Keratinocyte (primary cell): ENCODE measurements around the gene ALDOA. TPM values are rescaled to one million over a fixed set of nuclear protein-coding genes. Genes with fewer than 3 reads are reported as not detected.

ENCODE experiments used
- DNase-seq: peaks from one replicate; pipeline ENCODE4 v3.0.0-alpha.2; 2011; ENCODE audit warnings: low read depth, missing footprints, low spot score
- FAIRE-seq: peaks from 2 replicates; lab custom pipeline; 2011; peaks lifted over from hg19 to GRCh38; lab: Jason Lieb, UNC
- H2AFZ ChIP-seq: 2 replicates; pipeline ENCODE4 v1.6.0; 2012; ENCODE audit warnings: low read length, control low read depth, inconsistent platforms; ENCODE audit not compliant: control insufficient read depth
- H3K27ac ChIP-seq: 2 replicates; pipeline ENCODE4 v1.5.1; 2011; ENCODE audit warnings: low read length; ENCODE audit not compliant: control insufficient read depth, insufficient read depth
- H3K27me3 ChIP-seq: 3 replicates; pipeline ENCODE4 v1.6.0; 2011; ENCODE audit warnings: low read length; ENCODE audit not compliant: control insufficient read depth, insufficient read depth; ENCODE audit errors: extremely low read depth
- H3K36me3 ChIP-seq, 2 experiments: 2 replicates in 1 of 2; 3 replicates in 1 of 2; pipeline ENCODE4 v1.5.1; 2011; ENCODE audit warnings: low read length in 2 of 2, mild to moderate bottlenecking in 1 of 2; ENCODE audit not compliant: control insufficient read depth in 2 of 2, insufficient read depth in 2 of 2; ENCODE audit errors: extremely low read depth in 1 of 2
- H3K4me1 ChIP-seq: 3 replicates; pipeline ENCODE4 v1.5.1; 2011; ENCODE audit warnings: low read length; ENCODE audit not compliant: control insufficient read depth, insufficient read depth; ENCODE audit errors: extremely low read depth
- H3K4me2 ChIP-seq: 3 replicates; pipeline ENCODE4 v1.6.0; 2011; ENCODE audit warnings: low read depth, low read length; ENCODE audit not compliant: control insufficient read depth, insufficient read depth; ENCODE audit errors: extremely low read depth
- H3K4me3 ChIP-seq, 3 experiments: fragments of 200-600 bp in 1 of 3; sonication (generic) in 1 of 3; 2 replicates in 2 of 3; 3 replicates in 1 of 3; pipeline ENCODE4 v1.5.1; 2011 to 2016; ENCODE audit warnings: low read length in 3 of 3, mild to moderate bottlenecking in 3 of 3, control low read depth in 2 of 3, inconsistent platforms in 1 of 3, low read depth in 1 of 3, mixed read lengths in 1 of 3, mixed run types in 1 of 3, moderate library complexity in 1 of 3; ENCODE audit not compliant: control insufficient read depth in 2 of 3, insufficient read depth in 2 of 3; ENCODE audit errors: extremely low read depth in 1 of 3
- H3K79me2 ChIP-seq: 2 replicates; pipeline ENCODE4 v1.6.0; 2012; ENCODE audit warnings: low read length; ENCODE audit not compliant: control insufficient read depth, insufficient read depth
- H3K9ac ChIP-seq: 3 replicates; pipeline ENCODE4 v1.6.0; 2011; ENCODE audit warnings: low read length; ENCODE audit not compliant: control insufficient read depth, insufficient read depth; ENCODE audit errors: extremely low read depth
- H3K9me1 ChIP-seq: 3 replicates; pipeline ENCODE4 v1.6.0; 2011; ENCODE audit warnings: low read length; ENCODE audit not compliant: control insufficient read depth, insufficient read depth; ENCODE audit errors: extremely low read depth
- H3K9me3 ChIP-seq: 2 replicates; pipeline ENCODE4 v1.5.1; 2012; ENCODE audit warnings: low read depth, low read length; ENCODE audit not compliant: control insufficient read depth
- H4K20me1 ChIP-seq: 3 replicates; pipeline ENCODE4 v1.6.0; 2011; ENCODE audit warnings: low read length; ENCODE audit not compliant: control insufficient read depth, insufficient read depth; ENCODE audit errors: extremely low read depth
- CTCF ChIP-seq, 3 experiments: IDR thresholded peaks in 1 of 3; conservative IDR thresholded peaks in 1 of 3; optimal IDR thresholded peaks in 1 of 3; 2 replicates in 2 of 3; 3 replicates in 1 of 3; pipeline versions ENCODE3 to v1.5.1; 2011; ENCODE audit warnings: low read length in 3 of 3, mild to moderate bottlenecking in 3 of 3, moderate library complexity in 2 of 3, control low read depth in 1 of 3, inconsistent platforms in 1 of 3; ENCODE audit not compliant: insufficient read depth in 2 of 3; ENCODE audit errors: extremely low read depth in 1 of 3
- EZH2 ChIP-seq: IDR thresholded peaks from one replicate; pipeline ENCODE4 v1.6.1; 2012; ENCODE audit warnings: inconsistent platforms, mild to moderate bottlenecking, low read length, moderate library complexity
- dilution Hi-C: fragments of 300-500 bp; cut with MboI; formaldehyde crosslinking; loops from one replicate; pipeline ENCODE4 v1.7.0; 2020; ENCODE audit warnings: low sequenced_read_pairs; ENCODE audit not compliant: extremely low pct_ligation_motif_present
- polyA plus RNA-seq, 5 experiments: library from polyadenylated mRNA; depleted of rRNA in 3 of 5; stranded (reverse) in 3 of 5; stranded (forward) in 1 of 5; unstranded in 1 of 5; fragments of >200 nt; gene quantifications; 1 replicate in 1 of 5; 2 replicates in 3 of 5; 3 replicates in 1 of 5; pipeline versions ENCODE4 v1.2.1 to v1.2.3, GENCODE V29; 2011 to 2012; ENCODE audit warnings: missing spikeins in 2 of 5, low read depth in 1 of 5, low replicate concordance in 1 of 5

ALDOA gene
- polyA plus RNA-seq, 1 donor (not counting 4 experiments of a cell fraction or from before 2014, with no cell fraction given) = 800 TPM

- H3K4me2 ChIP-seq = no peak overlapping the region
- no peak overlapping the region for H3K27ac ChIP-seq
- TF ChIP-seq CTCF (optimal IDR thresholded peaks at IDR 0.05 in 1 of 3, IDR thresholded peaks at IDR 0.05 in 1 of 3, conservative IDR thresholded peaks at IDR 0.05 in 1 of 3; ENCODE audit: extremely low read depth in 1 of 3, insufficient read depth in 2 of 3, low read length in 3 of 3) (no peak), EZH2 (no peak)
- no peaks in the 10 kb centered on the region for H3K9me1 ChIP-seq
- H3K27me3 ChIP-seq = no peaks in the 10 kb centered on the region
- no peak overlapping the region for H3K4me3 ChIP-seq
- no peak overlapping the region for H3K9ac ChIP-seq
- no peaks in the 10 kb centered on the region for H4K20me1 ChIP-seq
- DNase-seq = no peak
- H3K79me2 ChIP-seq = no peaks in the 10 kb centered on the region
- dilution Hi-C loops = no loop called here
- peaks cover 10% of the 10 kb centered on the region for H3K4me1 ChIP-seq
- H3K9me3 ChIP-seq = no peaks in the 10 kb centered on the region
- H2AFZ ChIP-seq = no peak overlapping the region
- peaks cover 0 to 8% of the 10 kb centered on the region in 2 experiments for H3K36me3 ChIP-seq
- no peak for FAIRE-seq
Measured at GRCh38 chr16:30110661-30111060, 45.1 kb downstream of the ALDOA start.

DNA sequence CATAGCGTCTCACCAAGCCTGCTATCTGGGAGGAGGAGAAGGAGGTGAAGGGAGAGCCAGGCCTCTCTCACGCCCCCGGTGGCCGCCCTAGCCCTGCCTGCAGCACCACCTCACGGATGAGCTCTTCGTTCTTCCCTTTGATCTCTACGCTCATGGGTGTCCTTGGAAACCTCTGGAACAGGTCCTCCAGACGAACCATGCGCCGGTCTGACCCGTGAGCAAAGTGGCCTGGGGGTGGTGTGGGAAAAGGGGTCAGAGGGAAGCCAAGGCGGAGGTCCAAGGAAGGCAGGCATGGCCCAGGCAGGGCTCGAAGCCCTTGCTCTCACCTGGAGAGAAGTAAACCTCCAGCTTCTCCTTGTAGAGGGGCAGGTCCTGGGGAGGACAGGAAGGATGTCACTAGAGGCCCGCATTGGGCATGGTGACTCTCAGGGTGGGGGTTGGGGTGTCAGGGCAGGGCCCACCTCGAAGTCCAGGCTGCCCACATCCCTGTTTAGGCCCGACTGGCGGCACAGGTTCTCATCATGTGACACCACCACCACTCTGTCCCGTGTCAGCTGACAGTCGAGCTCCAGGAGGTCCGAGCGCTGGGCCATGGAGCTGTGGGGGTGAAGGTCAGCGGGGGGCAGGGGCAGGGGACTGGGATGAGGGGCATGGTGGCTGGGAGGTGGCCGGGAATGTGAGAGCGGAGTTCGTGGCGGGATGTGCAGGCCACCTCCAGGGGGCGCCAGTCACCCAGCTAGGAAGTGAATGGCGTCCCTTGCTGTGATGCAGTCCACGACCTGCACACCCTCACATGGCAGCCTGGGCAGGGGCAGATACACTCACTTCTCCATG, 46.9 kb downstream of the ALDOA start:
- H3K9ac ChIP-seq = no peak overlapping the region
- no peak overlapping the region for H3K4me3 ChIP-seq
- H2AFZ ChIP-seq = no peak overlapping the region
- peaks cover 10% of the 10 kb centered on the region for H3K4me1 ChIP-seq
- H3K27ac ChIP-seq = no peak overlapping the region
- no peaks in the 10 kb centered on the region for H3K9me3 ChIP-seq
- FAIRE-seq = no peak
- H4K20me1 ChIP-seq = no peaks in the 10 kb centered on the region
- dilution Hi-C loops = no loop called here
- H3K27me3 ChIP-seq = no peaks in the 10 kb centered on the region
- no peak for DNase-seq
- no peak overlapping the region for H3K4me2 ChIP-seq
- no peaks in the 10 kb centered on the region for H3K79me2 ChIP-seq
- H3K9me1 ChIP-seq = no peaks in the 10 kb centered on the region
- H3K36me3 ChIP-seq = peaks cover 0 to 8% of the 10 kb centered on the region in 2 experiments
- TF ChIP-seq EZH2 (no peak), CTCF (optimal IDR thresholded peaks at IDR 0.05 in 1 of 3, IDR thresholded peaks at IDR 0.05 in 1 of 3, conservative IDR thresholded peaks at IDR 0.05 in 1 of 3; ENCODE audit: extremely low read depth in 1 of 3, insufficient read depth in 2 of 3, low read length in 3 of 3) (peak; percentile 54 to 99 (median 79))
